ENCODE results near the gene PDZK1IP1. TPM values are rescaled to one million over a fixed set of nuclear protein-coding genes. Genes with fewer than 3 reads are reported as not detected.

Gene PDZK1IP1
- total RNA-seq, 1 donor from 2014 or later, result not detected

DNA sequence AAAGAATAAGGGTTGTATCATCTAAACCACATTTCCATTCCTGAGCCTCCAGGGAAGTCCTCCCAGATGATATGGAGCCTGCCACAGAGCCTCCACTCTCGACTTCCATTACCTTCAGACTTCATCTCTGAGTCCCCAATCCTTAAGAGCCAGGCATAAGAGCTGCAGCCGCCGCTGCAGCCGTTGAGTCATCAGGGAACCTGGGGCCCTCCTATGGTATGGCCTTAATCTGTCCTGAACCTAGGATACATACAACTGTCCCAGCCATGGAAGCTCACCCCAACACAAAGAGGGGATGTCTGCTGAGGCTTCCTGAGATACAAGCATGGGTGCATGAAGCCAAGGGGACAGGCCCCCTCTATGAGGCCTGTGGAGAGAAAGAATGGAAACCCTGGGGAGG, 25.9 kb upstream of the PDZK1IP1 start:
- no peak overlapping the region for H3K27ac Mint-ChIP-seq (ENCODE audit: unreplicated experiment)
- TF ChIP-seq, protein P1, sequence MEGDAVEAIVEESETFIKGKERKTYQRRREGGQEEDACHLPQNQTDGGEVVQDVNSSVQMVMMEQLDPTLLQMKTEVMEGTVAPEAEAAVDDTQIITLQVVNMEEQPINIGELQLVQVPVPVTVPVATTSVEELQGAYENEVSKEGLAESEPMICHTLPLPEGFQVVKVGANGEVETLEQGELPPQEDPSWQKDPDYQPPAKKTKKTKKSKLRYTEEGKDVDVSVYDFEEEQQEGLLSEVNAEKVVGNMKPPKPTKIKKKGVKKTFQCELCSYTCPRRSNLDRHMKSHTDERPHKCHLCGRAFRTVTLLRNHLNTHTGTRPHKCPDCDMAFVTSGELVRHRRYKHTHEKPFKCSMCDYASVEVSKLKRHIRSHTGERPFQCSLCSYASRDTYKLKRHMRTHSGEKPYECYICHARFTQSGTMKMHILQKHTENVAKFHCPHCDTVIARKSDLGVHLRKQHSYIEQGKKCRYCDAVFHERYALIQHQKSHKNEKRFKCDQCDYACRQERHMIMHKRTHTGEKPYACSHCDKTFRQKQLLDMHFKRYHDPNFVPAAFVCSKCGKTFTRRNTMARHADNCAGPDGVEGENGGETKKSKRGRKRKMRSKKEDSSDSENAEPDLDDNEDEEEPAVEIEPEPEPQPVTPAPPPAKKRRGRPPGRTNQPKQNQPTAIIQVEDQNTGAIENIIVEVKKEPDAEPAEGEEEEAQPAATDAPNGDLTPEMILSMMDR (IDR thresholded peaks at IDR 0.05), result no peak
- no peak for DNase-seq (ENCODE audit: extremely low spot score, unreplicated experiment)
- no peak overlapping the region for H3K4me3 Mint-ChIP-seq (ENCODE audit: unreplicated experiment)
- no peaks in the 10 kb centered on the region for H3K4me1 Mint-ChIP-seq (ENCODE audit: unreplicated experiment)
- peaks cover 17% of the 10 kb centered on the region for H3K27me3 Mint-ChIP-seq (ENCODE audit: unreplicated experiment)
- H3K9me3 Mint-ChIP-seq (ENCODE audit: unreplicated experiment), result no peaks in the 10 kb centered on the region
- H3K36me3 Mint-ChIP-seq (ENCODE audit: unreplicated experiment), result no peaks in the 10 kb centered on the region

DNA sequence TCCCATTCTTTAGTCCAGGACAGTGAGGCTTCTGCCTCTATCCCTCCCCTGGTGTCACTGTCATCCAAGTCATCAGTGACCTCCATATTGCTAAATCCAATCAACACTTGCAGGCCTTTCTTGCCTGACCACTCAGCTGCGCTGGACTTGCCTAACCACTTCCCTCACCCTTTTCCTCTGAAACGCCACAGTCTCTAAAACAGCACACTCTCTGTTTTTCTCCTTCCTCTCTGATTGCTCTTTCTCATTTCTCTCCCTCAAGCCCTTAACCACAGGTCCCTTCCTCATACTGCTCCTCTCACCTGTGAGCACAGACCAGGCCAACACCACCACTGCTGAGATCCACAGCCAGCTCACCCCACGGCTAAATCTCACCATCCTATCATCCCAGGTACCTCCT, 24.7 kb upstream of the PDZK1IP1 start:
- H3K27ac Mint-ChIP-seq (ENCODE audit: unreplicated experiment), result no peak overlapping the region
- H3K27me3 Mint-ChIP-seq (ENCODE audit: unreplicated experiment), result peaks cover 17% of the 10 kb centered on the region
- H3K4me1 Mint-ChIP-seq (ENCODE audit: unreplicated experiment), result no peaks in the 10 kb centered on the region
- no peak for DNase-seq (ENCODE audit: extremely low spot score, unreplicated experiment)
- H3K9me3 Mint-ChIP-seq (ENCODE audit: unreplicated experiment), result no peaks in the 10 kb centered on the region
- no peak overlapping the region for H3K4me3 Mint-ChIP-seq (ENCODE audit: unreplicated experiment)
- TF ChIP-seq, protein P1 (IDR thresholded peaks at IDR 0.05), result no peak
- no peaks in the 10 kb centered on the region for H3K36me3 Mint-ChIP-seq (ENCODE audit: unreplicated experiment)

DNA sequence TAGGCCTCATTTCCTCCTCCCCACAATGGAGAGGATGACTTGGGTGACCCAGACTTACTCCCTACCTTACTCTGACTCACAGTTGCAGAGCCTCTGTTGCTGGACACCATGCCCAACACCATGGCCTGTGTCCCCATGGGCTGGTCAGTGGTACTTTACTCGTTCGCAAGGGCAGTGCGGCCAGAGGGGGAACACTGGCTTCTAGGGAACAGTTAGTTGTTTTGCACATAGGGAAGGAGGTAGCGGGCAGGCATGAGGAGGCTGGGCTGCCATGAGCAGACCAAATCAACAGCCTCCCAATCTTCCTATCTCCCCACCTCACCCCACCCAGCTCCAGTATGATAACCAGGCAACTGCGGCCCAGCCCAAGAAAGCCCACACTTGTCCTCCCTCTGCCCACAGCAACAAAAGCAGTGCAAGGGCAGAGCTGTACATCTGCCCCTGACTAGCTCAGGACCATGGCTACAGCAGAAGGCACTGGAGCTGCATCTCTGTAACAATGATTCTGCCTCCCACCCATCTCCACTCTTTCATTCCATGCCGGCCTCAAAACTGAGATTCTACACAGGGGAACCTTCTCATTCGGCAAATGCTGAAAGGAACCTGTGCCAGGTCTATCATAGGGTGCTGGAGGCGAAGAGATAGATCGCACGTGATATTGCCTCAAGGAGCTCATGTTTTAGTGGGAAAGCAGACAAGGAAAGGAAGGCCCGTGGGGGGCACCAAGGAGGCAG, 23.6 kb upstream of the PDZK1IP1 start:
- Mint-ChIP-seq H3K36me3 (ENCODE audit: unreplicated experiment) (no peaks in the 10 kb centered on the region), H3K9me3 (ENCODE audit: unreplicated experiment) (no peaks in the 10 kb centered on the region), H3K27me3 (ENCODE audit: unreplicated experiment) (peaks cover 26% of the 10 kb centered on the region), H3K4me3 (ENCODE audit: unreplicated experiment) (no peak overlapping the region), H3K27ac (ENCODE audit: unreplicated experiment) (no peak overlapping the region), H3K4me1 (ENCODE audit: unreplicated experiment) (no peaks in the 10 kb centered on the region)
- TF ChIP-seq, protein P1 (IDR thresholded peaks at IDR 0.05), result no peak
- DNase-seq (ENCODE audit: extremely low spot score, unreplicated experiment), result no peak

DNA sequence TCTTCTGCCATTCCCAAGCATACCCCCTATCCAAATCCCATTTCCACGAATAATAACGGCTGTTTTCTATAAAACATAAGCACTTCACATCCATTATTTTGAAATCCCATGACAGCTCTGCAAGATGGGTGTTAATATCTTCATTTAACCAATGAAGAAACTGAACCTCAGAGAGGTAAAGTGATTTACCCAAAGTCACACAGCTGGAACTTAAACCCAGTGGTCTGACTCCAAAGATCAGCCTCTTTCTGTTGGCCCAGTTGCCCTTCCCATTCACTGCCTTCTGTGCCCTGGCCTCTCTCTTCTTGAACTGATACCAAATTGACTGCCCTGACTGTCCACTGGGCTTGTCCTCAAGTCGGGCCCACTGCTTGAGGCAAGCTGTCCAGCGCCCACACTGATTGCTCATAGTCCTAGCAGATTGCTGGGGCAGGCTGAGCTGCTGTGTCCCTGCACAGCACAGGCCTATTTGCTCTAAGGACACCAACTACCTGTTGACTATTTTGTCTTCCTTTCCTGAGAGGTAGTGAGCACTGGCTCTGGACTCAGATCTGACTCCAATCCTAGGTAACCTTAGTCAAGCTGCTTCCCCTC, 22.9 kb upstream of the PDZK1IP1 start:
- no peaks in the 10 kb centered on the region for H3K36me3 Mint-ChIP-seq (ENCODE audit: unreplicated experiment)
- no peaks in the 10 kb centered on the region for H3K9me3 Mint-ChIP-seq (ENCODE audit: unreplicated experiment)
- DNase-seq (ENCODE audit: extremely low spot score, unreplicated experiment), result no peak
- H3K27me3 Mint-ChIP-seq (ENCODE audit: unreplicated experiment), result peaks cover 27% of the 10 kb centered on the region
- H3K4me1 Mint-ChIP-seq (ENCODE audit: unreplicated experiment), result no peaks in the 10 kb centered on the region
- no peak overlapping the region for H3K4me3 Mint-ChIP-seq (ENCODE audit: unreplicated experiment)
- no peak overlapping the region for H3K27ac Mint-ChIP-seq (ENCODE audit: unreplicated experiment)
- TF ChIP-seq, protein P1 (IDR thresholded peaks at IDR 0.05), result no peak

DNA sequence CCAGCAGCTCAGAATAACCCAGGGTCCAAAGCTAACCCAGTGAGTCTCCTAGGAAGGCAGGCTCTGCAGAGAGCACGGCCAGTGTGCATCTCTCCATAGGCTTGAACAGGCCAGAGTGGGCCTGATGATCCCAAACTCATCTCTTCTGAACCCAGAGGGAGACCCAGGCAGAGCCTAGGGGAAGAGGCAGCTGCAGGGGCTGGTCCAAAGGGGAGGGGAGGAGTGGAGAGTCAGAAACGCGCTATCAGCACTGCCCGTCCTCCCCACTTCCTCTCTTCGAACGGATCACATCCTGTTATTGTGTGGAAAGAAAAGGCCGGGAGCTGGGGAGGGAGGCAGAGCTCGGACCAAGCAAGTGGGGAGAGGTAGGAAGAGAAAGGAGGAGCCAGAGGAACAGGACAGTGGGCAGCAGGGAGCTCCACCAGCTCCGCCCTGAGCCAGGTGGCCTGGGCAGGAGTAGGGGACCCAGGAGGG, 22.0 kb upstream of the PDZK1IP1 start:
- TF ChIP-seq, protein P1 (IDR thresholded peaks at IDR 0.05), result no peak
- H3K4me1 Mint-ChIP-seq (ENCODE audit: unreplicated experiment), result no peaks in the 10 kb centered on the region
- H3K27ac Mint-ChIP-seq (ENCODE audit: unreplicated experiment), result no peak overlapping the region
- H3K27me3 Mint-ChIP-seq (ENCODE audit: unreplicated experiment), result peaks cover 22% of the 10 kb centered on the region
- no peak for DNase-seq (ENCODE audit: extremely low spot score, unreplicated experiment)
- H3K9me3 Mint-ChIP-seq (ENCODE audit: unreplicated experiment), result no peaks in the 10 kb centered on the region
- no peak overlapping the region for H3K4me3 Mint-ChIP-seq (ENCODE audit: unreplicated experiment)
- no peaks in the 10 kb centered on the region for H3K36me3 Mint-ChIP-seq (ENCODE audit: unreplicated experiment)

Measured in osteocyte (in vitro differentiated cells).